Germinal center (tissue), 1 donor: ENCODE data around the gene NTN4.
A peak's percentile ranks its signal among the peaks of the same experiment; 100 is the strongest.

ENCODE experiments used
- DNase-seq: peaks from one replicate; pipeline ENCODE4 v3.0.0; 2012; ENCODE audit warnings: mixed read lengths, low spot score

The NTN4 gene

GRCh38 chr12:95653771-95654546 is 136.6 kb downstream of the NTN4 start:
- peak; percentile 10 for DNase-seq

GRCh38 chr12:95651681-95652080 is 138.9 kb downstream of the NTN4 start:
- no peak for DNase-seq

GRCh38 chr12:95648990-95649791 is 141.4 kb downstream of the NTN4 start:
- DNase-seq = no peak

GRCh38 chr12:95646781-95647190 is 143.8 kb downstream of the NTN4 start:
- DNase-seq = no peak

GRCh38 chr12:95643256-95643655 is 147.3 kb downstream of the NTN4 start:
- no peak for DNase-seq

GRCh38 chr12:95642583-95642982 is 148.0 kb downstream of the NTN4 start:
- no peak for DNase-seq

- DNase-seq = no peak
Observed at GRCh38 chr12:95641299-95641952, 149.1 kb downstream of the NTN4 start.

- no peak for DNase-seq
Observed at GRCh38 chr12:95640516-95640915, 150.0 kb downstream of the NTN4 start.

GRCh38 chr12:95637471-95638155 is 153.0 kb downstream of the NTN4 start:
- no peak for DNase-seq

GRCh38 chr12:95637010-95637409 is 153.6 kb downstream of the NTN4 start:
- DNase-seq = no peak

- no peak for DNase-seq
Observed at GRCh38 chr12:95634622-95635621, 155.6 kb downstream of the NTN4 start.

GRCh38 chr12:95633732-95634465 is 156.7 kb downstream of the NTN4 start:
- no peak for DNase-seq

- DNase-seq = no peak
Observed at GRCh38 chr12:95633049-95633731, 157.4 kb downstream of the NTN4 start.

- no peak for DNase-seq
Observed at GRCh38 chr12:95630496-95630895, 160.1 kb downstream of the NTN4 start.

GRCh38 chr12:95629392-95629791 is 161.2 kb downstream of the NTN4 start:
- DNase-seq = no peak

GRCh38 chr12:95626854-95627253 is 163.7 kb downstream of the NTN4 start:
- no peak for DNase-seq

GRCh38 chr12:95625012-95625411 is 165.6 kb downstream of the NTN4 start:
- DNase-seq = no peak

- no peak for DNase-seq
Observed at GRCh38 chr12:95624589-95624988, 166.0 kb downstream of the NTN4 start.

- peak; percentile 72 for DNase-seq
Observed at GRCh38 chr12:95623554-95624170, 166.9 kb downstream of the NTN4 start.
